Measurements from ENCODE around the gene CLSTN2.

Gene CLSTN2

GRCh38 chr3:140434261-140434905 lies 499.4 kb downstream of the CLSTN2 start:
- no peak for DNase-seq

GRCh38 chr3:140436421-140436820 lies 501.4 kb downstream of the CLSTN2 start:
- no peak for DNase-seq

GRCh38 chr3:140438736-140439470 lies 503.9 kb downstream of the CLSTN2 start:
- DNase-seq: no peak

GRCh38 chr3:140439527-140439926 lies 504.5 kb downstream of the CLSTN2 start:
- no peak for DNase-seq

- no peak for DNase-seq
These were observed 505.5 kb downstream of the CLSTN2 start for GRCh38 chr3:140440446-140440845.

- DNase-seq: no peak
These were observed 506.0 kb downstream of the CLSTN2 start for GRCh38 chr3:140441006-140441405.

- DNase-seq: no peak
These were observed 507.6 kb downstream of the CLSTN2 start for GRCh38 chr3:140442621-140443020.

GRCh38 chr3:140443073-140443472 lies 508.1 kb downstream of the CLSTN2 start:
- DNase-seq: no peak

GRCh38 chr3:140443806-140444205 lies 508.8 kb downstream of the CLSTN2 start:
- no peak for DNase-seq

GRCh38 chr3:140446734-140447133 lies 511.7 kb downstream of the CLSTN2 start:
- no peak for DNase-seq

- no peak for DNase-seq
These were observed 512.2 kb downstream of the CLSTN2 start for GRCh38 chr3:140447136-140447535.

GRCh38 chr3:140448001-140448400 lies 513.0 kb downstream of the CLSTN2 start:
- DNase-seq: no peak

GRCh38 chr3:140449413-140450256 lies 514.6 kb downstream of the CLSTN2 start:
- no peak for DNase-seq

- no peak for DNase-seq
These were observed 518.8 kb downstream of the CLSTN2 start for GRCh38 chr3:140453750-140454149.

GRCh38 chr3:140455521-140456214 lies 520.7 kb downstream of the CLSTN2 start:
- no peak for DNase-seq

GRCh38 chr3:140456974-140457373 lies 522.0 kb downstream of the CLSTN2 start:
- no peak for DNase-seq

- no peak for DNase-seq
These were observed 524.5 kb downstream of the CLSTN2 start for GRCh38 chr3:140459462-140459861.

- DNase-seq: no peak
These were observed 526.3 kb downstream of the CLSTN2 start for GRCh38 chr3:140461250-140461649.

GRCh38 chr3:140463355-140463754 lies 528.4 kb downstream of the CLSTN2 start:
- DNase-seq: no peak

- no peak for DNase-seq
These were observed 531.0 kb downstream of the CLSTN2 start for GRCh38 chr3:140465988-140466387.

- DNase-seq: no peak
These were observed 531.5 kb downstream of the CLSTN2 start for GRCh38 chr3:140466535-140466934.

- no peak for DNase-seq
These were observed 532.2 kb downstream of the CLSTN2 start for GRCh38 chr3:140467104-140467577.

GRCh38 chr3:140467796-140468315 lies 532.9 kb downstream of the CLSTN2 start:
- DNase-seq: no peak
